Smooth muscle cell (in vitro differentiated cells): ENCODE results near the gene CYB5RL. TPM values are rescaled to one million over a fixed set of nuclear protein-coding genes. Genes with fewer than 3 reads are reported as not detected.

Source experiments
- DNase-seq: peaks from one replicate; lab custom pipeline; 2025; ENCODE audit not compliant: unreplicated experiment; lab: John Stamatoyannopoulos, UW
- H2AFZ ChIP-seq: fragments of 200-600 bp; sonication (generic); 2 replicates; pipeline ENCODE4 v1.6.0; 2016; ENCODE audit warnings: antibody characterized with exemption, low read depth, mild to moderate bottlenecking
- H3F3A ChIP-seq: fragments of 200-600 bp; sonication (generic); 2 replicates; pipeline ENCODE4 v1.6.0; 2017; ENCODE audit warnings: antibody characterized with exemption, low read depth
- H3K27ac ChIP-seq: fragments of 200-600 bp; sonication (generic); 2 replicates; pipeline ENCODE4 v1.5.1; 2016; ENCODE audit warnings: low read depth, mild to moderate bottlenecking
- H3K27me3 ChIP-seq: fragments of 200-600 bp; sonication (generic); 2 replicates; pipeline ENCODE4 v1.6.1; 2016; ENCODE audit warnings: low read depth, mild to moderate bottlenecking
- H3K36me3 ChIP-seq: fragments of 200-600 bp; sonication (generic); 2 replicates; pipeline ENCODE4 v1.5.1; 2016; ENCODE audit warnings: low read depth
- H3K4me1 ChIP-seq: fragments of 200-600 bp; sonication (generic); 2 replicates; pipeline ENCODE4 v1.5.1; 2016; ENCODE audit warnings: low read depth
- H3K4me2 ChIP-seq: fragments of 200-600 bp; sonication (generic); 2 replicates; pipeline ENCODE4 v1.6.0; 2016; ENCODE audit warnings: mild to moderate bottlenecking
- H3K4me3 ChIP-seq: fragments of 200-600 bp; sonication (generic); 2 replicates; pipeline ENCODE4 v1.5.1; 2016; ENCODE audit warnings: mild to moderate bottlenecking
- H3K79me2 ChIP-seq: fragments of 200-600 bp; sonication (generic); 2 replicates; pipeline ENCODE4 v1.6.0; 2016; ENCODE audit warnings: low read depth, mild to moderate bottlenecking
- H3K9ac ChIP-seq: fragments of 200-600 bp; sonication (generic); 2 replicates; pipeline ENCODE4 v1.6.0; 2016; ENCODE audit warnings: low read depth
- H3K9me3 ChIP-seq: fragments of 200-600 bp; sonication (generic); replicated peaks from 2 replicates; pipeline ENCODE4 v1.5.1; 2016; ENCODE audit warnings: low read depth
- H4K20me1 ChIP-seq: fragments of 200-600 bp; sonication (generic); 2 replicates; pipeline ENCODE4 v1.6.0; 2016; ENCODE audit warnings: low read depth
- WGBS: methylation state at CpG from one replicate; pipeline ENCODE4 v1.1.7; 2016; ENCODE audit warnings: low lambda C conversion rate; 5-methylcytosine and 5-hydroxymethylcytosine counted together
- polyA plus RNA-seq: library from polyadenylated mRNA; unstranded; fragments of >200 nt; fragmentation: Nextera tagmentation; extraction: Ambion mirVana; gene quantifications from 2 replicates; pipeline ENCODE4 v1.2.1, GENCODE V29; 2016
- total RNA-seq: library from RNA; depleted of rRNA; stranded (reverse); fragments of >200 nt; gene quantifications from 2 replicates; pipeline ENCODE4 v1.2.3, GENCODE V29; 2014
- TF ChIP-seq, protein P1 (sequence below): fragments of 200-600 bp; sonication (generic); IDR thresholded peaks from 2 replicates; pipeline ENCODE4 v1.5.1; 2017; ENCODE audit warnings: borderline replicate concordance, mild to moderate bottlenecking, antibody characterized with exemption; ENCODE audit not compliant: insufficient read depth, poor library complexity, severe bottlenecking

CYB5RL gene
- total and polyA plus RNA-seq, 2 experiments from 2014 or later, result 1.5 to 3.8 TPM

DNA sequence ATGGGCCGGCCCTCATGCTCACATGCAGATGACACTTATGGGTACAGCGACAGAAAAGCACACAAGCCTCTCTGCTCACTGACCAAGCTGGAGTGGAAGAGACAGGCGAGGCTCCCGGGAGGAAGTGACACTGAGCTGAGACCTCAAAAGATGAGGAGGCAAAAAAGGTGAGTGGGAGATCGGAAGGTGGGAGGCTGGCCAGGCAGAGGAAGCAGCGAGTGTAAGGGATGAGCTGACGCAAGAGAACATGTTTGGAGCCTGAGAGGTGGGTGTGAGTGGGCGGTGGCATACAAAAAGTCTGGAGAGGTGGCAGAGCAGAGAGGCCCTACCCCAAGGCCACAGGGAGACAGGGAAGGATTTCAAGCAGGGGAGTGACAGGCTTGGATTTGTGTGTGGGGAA lies 28.8 kb downstream of the CYB5RL start:
- TF ChIP-seq, protein P1, sequence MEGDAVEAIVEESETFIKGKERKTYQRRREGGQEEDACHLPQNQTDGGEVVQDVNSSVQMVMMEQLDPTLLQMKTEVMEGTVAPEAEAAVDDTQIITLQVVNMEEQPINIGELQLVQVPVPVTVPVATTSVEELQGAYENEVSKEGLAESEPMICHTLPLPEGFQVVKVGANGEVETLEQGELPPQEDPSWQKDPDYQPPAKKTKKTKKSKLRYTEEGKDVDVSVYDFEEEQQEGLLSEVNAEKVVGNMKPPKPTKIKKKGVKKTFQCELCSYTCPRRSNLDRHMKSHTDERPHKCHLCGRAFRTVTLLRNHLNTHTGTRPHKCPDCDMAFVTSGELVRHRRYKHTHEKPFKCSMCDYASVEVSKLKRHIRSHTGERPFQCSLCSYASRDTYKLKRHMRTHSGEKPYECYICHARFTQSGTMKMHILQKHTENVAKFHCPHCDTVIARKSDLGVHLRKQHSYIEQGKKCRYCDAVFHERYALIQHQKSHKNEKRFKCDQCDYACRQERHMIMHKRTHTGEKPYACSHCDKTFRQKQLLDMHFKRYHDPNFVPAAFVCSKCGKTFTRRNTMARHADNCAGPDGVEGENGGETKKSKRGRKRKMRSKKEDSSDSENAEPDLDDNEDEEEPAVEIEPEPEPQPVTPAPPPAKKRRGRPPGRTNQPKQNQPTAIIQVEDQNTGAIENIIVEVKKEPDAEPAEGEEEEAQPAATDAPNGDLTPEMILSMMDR, result no peak
- WGBS, result 79% methylated on average over 8 of the region's 8 CpGs

DNA sequence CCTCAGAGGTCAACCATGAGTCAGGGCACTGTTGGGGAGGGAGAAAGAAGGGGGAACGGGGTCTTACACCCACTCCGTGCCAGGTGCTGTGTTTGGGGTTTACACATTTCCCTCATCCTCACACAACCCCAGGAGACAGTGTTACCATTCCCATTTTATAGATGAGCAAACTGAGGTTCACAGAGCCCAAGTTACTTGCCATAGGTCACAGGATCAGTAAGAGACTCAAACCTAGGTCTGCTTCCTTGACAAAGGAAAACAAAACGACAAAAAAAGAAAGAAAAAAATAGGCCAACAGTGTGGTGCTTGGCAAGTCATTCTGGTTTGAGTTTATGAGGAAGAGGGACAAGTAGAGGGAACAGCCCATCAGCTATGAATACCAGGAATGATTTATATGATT lies 30.8 kb downstream of the CYB5RL start:
- no peak for DNase-seq
- TF ChIP-seq, protein P1, result no peak
- WGBS, result 84% methylated on average over 3 of the region's 3 CpGs
- H3K4me2 ChIP-seq, result no peak overlapping the region
- H3F3A ChIP-seq, result no peaks in the 10 kb centered on the region
- no peaks in the 10 kb centered on the region for H3K79me2 ChIP-seq
- H4K20me1 ChIP-seq, result no peaks in the 10 kb centered on the region
- no peaks in the 10 kb centered on the region for H3K36me3 ChIP-seq
- no peak overlapping the region for H2AFZ ChIP-seq
- no peak overlapping the region for H3K27ac ChIP-seq
- H3K4me1 ChIP-seq, result no peaks in the 10 kb centered on the region
- no peaks in the 10 kb centered on the region for H3K27me3 ChIP-seq
- H3K9ac ChIP-seq, result no peak overlapping the region
- H3K4me3 ChIP-seq, result no peak overlapping the region
- no peaks in the 10 kb centered on the region for H3K9me3 ChIP-seq

More for the DNA sequence above, 28.8 kb downstream of the CYB5RL start:
- Histone ChIP-seq H3K9me3 (no peaks in the 10 kb centered on the region), H3K79me2 (no peaks in the 10 kb centered on the region), H2AFZ (no peak overlapping the region), H3F3A (no peaks in the 10 kb centered on the region), H3K27ac (no peak overlapping the region), H3K9ac (no peak overlapping the region), H3K27me3 (no peaks in the 10 kb centered on the region), H4K20me1 (no peaks in the 10 kb centered on the region), H3K4me2 (no peak overlapping the region), H3K4me3 (no peak overlapping the region), H3K4me1 (no peaks in the 10 kb centered on the region), H3K36me3 (no peaks in the 10 kb centered on the region)
- no peak for DNase-seq

DNA sequence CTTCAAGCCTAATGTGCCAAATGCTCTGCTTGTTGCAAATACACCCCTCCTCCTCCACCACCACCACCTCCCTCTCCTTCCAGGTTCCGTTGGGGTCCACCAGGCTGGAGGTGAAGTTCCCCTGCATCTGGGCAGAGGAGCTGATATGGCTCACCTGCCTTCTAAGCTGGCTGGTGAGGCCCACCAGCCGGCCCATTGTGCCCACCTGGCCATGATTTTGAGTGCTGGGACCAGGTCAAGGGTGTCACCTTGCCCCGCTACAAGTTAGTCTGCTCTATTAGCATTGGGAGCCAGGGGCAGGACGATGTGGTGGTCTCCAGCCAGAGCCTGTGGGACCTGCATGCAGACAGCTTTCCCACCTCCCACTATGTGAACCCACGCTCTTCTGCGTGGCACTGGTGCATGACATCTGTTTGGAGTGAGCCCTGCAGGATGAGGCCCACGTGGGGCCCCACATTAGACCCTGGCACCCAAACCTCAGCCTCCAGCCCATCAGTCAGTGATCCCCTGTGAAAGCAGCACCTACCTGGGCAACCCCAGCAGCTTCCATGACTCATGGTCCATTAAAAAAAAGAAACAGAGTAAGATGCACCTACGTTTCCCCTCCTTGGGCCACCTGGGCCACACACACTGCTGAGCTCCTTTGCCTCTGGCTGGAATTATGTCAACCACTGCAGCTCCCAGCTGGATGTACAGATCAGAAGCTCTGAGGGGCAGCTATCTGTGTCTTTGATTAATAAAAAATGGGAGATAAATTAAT lies 31.4 kb downstream of the CYB5RL start:
- Histone ChIP-seq H3K27me3 (no peaks in the 10 kb centered on the region), H3K9ac (no peak overlapping the region), H2AFZ (no peak overlapping the region), H3K4me1 (no peaks in the 10 kb centered on the region), H3K9me3 (no peaks in the 10 kb centered on the region), H3K4me2 (no peak overlapping the region), H3K27ac (no peak overlapping the region), H3K36me3 (no peaks in the 10 kb centered on the region), H3F3A (no peaks in the 10 kb centered on the region), H4K20me1 (no peaks in the 10 kb centered on the region), H3K79me2 (no peaks in the 10 kb centered on the region), H3K4me3 (no peak overlapping the region)
- DNase-seq, result no peak
- WGBS, result 82% methylated on average over 8 of the region's 8 CpGs
- TF ChIP-seq, protein P1, result no peak
